IMR-90 (cell line): ENCODE measurements around the gene CCDC32. TPM values are rescaled to one million over a fixed set of nuclear protein-coding genes. Genes with fewer than 3 reads are reported as not detected.

Experiments used
- ATAC-seq: fragments of 200-7000 bp; cut with Tn5 transposase; 2 replicates; pipeline ENCODE4 v1.9.1; 2020; ENCODE audit warnings: low read depth, mild to moderate bottlenecking, moderate library complexity
- BruUV-seq: library from RNA; stranded (reverse); fragments of 400-500 nt; replicated peaks from 2 replicates; lab custom pipeline; 2021; lab: Mats Ljungman, UMichigan
- CTCF ChIA-PET: fragments of 300-600 bp; formaldehyde crosslinking; extraction: SDS; loops from one replicate; lab custom pipeline; 2021; ENCODE audit warnings: antibody characterized with exemption; lab: Yijun Ruan, JAX
- POLR2A ChIA-PET: fragments of 300-600 bp; sonication (Branson Sonifier 250); formaldehyde crosslinking; loops from one replicate; lab custom pipeline; 2022; ENCODE audit warnings: antibody characterized with exemption; ENCODE audit not compliant: unreplicated experiment; lab: Charles Lee
- DNase-seq: peaks from one replicate; pipeline ENCODE4 v3.0.0; 2013
- H2AFZ ChIP-seq: replicated peaks from 2 replicates; pipeline ENCODE3; 2013; ENCODE audit warnings: low read length, mild to moderate bottlenecking; ENCODE audit not compliant: poor library complexity
- H2AK5ac ChIP-seq: 2 replicates; pipeline ENCODE4 v1.6.1; 2013; ENCODE audit warnings: low read depth, low read length, inconsistent platforms
- H2AK9ac ChIP-seq: replicated peaks from 2 replicates; pipeline ENCODE3; 2013; ENCODE audit warnings: mild to moderate bottlenecking, low read depth, low read length, moderate library complexity; ENCODE audit not compliant: poor library complexity
- H2BK120ac ChIP-seq: 2 replicates; pipeline ENCODE4 v1.6.1; 2013; ENCODE audit warnings: low read depth, low read length, inconsistent platforms
- H2BK15ac ChIP-seq: 3 replicates; pipeline ENCODE4 v1.6.1; 2013; ENCODE audit warnings: low read depth, low read length, inconsistent platforms
- H2BK20ac ChIP-seq: 2 replicates; pipeline ENCODE4 v1.6.1; 2013; ENCODE audit warnings: low read depth, mild to moderate bottlenecking, inconsistent platforms, low read length, moderate library complexity
- H2BK5ac ChIP-seq: 2 replicates; pipeline ENCODE4 v1.6.1; 2013; ENCODE audit warnings: mild to moderate bottlenecking, low read depth, low read length, inconsistent platforms; ENCODE audit not compliant: poor library complexity, severe bottlenecking
- H3K14ac ChIP-seq: replicated peaks from 2 replicates; pipeline ENCODE4 v1.6.1; 2013; ENCODE audit warnings: low read depth, low read length, inconsistent platforms
- H3K18ac ChIP-seq: 2 replicates; pipeline ENCODE4 v1.6.1; 2013; ENCODE audit warnings: low read depth, low read length, control low read depth
- H3K23ac ChIP-seq: 2 replicates; pipeline ENCODE4 v1.6.1; 2013; ENCODE audit warnings: low read depth, low read length, inconsistent platforms
- H3K27ac ChIP-seq: 2 replicates; pipeline ENCODE4 v1.5.1; 2013; ENCODE audit warnings: mild to moderate bottlenecking, control low read depth, low read length; ENCODE audit not compliant: insufficient read depth
- H3K27me3 ChIP-seq: 2 replicates; pipeline ENCODE4 v1.6.1; 2013; ENCODE audit warnings: low read length; ENCODE audit not compliant: control insufficient read depth, insufficient read depth
- H3K36me3 ChIP-seq: 2 replicates; pipeline ENCODE4 v1.6.1; 2013; ENCODE audit warnings: low read length, mixed read lengths; ENCODE audit not compliant: control insufficient read depth, insufficient read depth
- H3K4ac ChIP-seq: 2 replicates; pipeline ENCODE4 v1.6.1; 2013; ENCODE audit warnings: low read depth, low read length, inconsistent platforms
- H3K4me1 ChIP-seq: 2 replicates; pipeline ENCODE4 v1.6.1; 2013; ENCODE audit warnings: low read length, mixed read lengths; ENCODE audit not compliant: control insufficient read depth, insufficient read depth
- H3K4me2 ChIP-seq: 2 replicates; pipeline ENCODE4 v1.6.1; 2013; ENCODE audit warnings: low read depth, mild to moderate bottlenecking, control low read depth, low read length, moderate library complexity
- H3K4me3 ChIP-seq: 2 replicates; pipeline ENCODE4 v1.5.1; 2013; ENCODE audit warnings: low read depth, mild to moderate bottlenecking, control low read depth, low read length, moderate library complexity; ENCODE audit not compliant: insufficient read depth
- H3K56ac ChIP-seq: 2 replicates; pipeline ENCODE4 v1.6.1; 2013; ENCODE audit warnings: low read length, inconsistent platforms; ENCODE audit not compliant: insufficient read depth; ENCODE audit errors: extremely low read depth
- H3K79me1 ChIP-seq, 2 experiments: 2 replicates each; pipeline ENCODE4 v1.6.1; 2013; ENCODE audit warnings: low read length in 2 of 2, inconsistent platforms in 1 of 2, low read depth in 1 of 2
- H3K9ac ChIP-seq: 2 replicates; pipeline ENCODE4 v1.6.1; 2013; ENCODE audit warnings: low read depth, low read length, control low read depth
- H3K9me1 ChIP-seq: 2 replicates; pipeline ENCODE4 v1.6.1; 2013; ENCODE audit warnings: low read length, inconsistent platforms; ENCODE audit not compliant: insufficient read depth
- H3K9me3 ChIP-seq: 2 replicates; pipeline ENCODE4 v1.6.1; 2013; ENCODE audit warnings: low read length; ENCODE audit not compliant: control insufficient read depth, insufficient read depth
- H4K20me1 ChIP-seq: 2 replicates; pipeline ENCODE4 v1.6.1; 2013; ENCODE audit warnings: low read length, inconsistent platforms; ENCODE audit not compliant: insufficient read depth
- H4K5ac ChIP-seq: 2 replicates; pipeline ENCODE4 v1.6.1; 2013; ENCODE audit warnings: mild to moderate bottlenecking, low read depth, low read length, control low read depth
- H4K8ac ChIP-seq, 2 experiments: 2 replicates each; pipeline ENCODE4 v1.6.1; 2013; ENCODE audit warnings: low read depth in 2 of 2, low read length in 2 of 2, control low read depth in 1 of 2, inconsistent platforms in 1 of 2
- H4K91ac ChIP-seq: 2 replicates; pipeline ENCODE4 v1.6.1; 2013; ENCODE audit warnings: low read depth, low read length, inconsistent platforms; ENCODE audit not compliant: insufficient read depth
- CHD1 ChIP-seq: IDR thresholded peaks from 2 replicates; pipeline ENCODE4 v1.6.1; 2012; ENCODE audit warnings: low read depth, low read length, improper control_type of control experiment
- ELK1 ChIP-seq: fragments of 150-350 bp; IDR thresholded peaks from 2 replicates; pipeline ENCODE4 v1.6.1; 2016; ENCODE audit warnings: low read depth, mild to moderate bottlenecking, low read length, moderate library complexity, borderline replicate concordance
- NFE2L2 ChIP-seq: fragments of 150-350 bp; IDR thresholded peaks from 2 replicates; pipeline ENCODE4 v1.6.1; 2016; ENCODE audit warnings: low read depth, mild to moderate bottlenecking, low read length
- RAD21 ChIP-seq: IDR thresholded peaks from 2 replicates; pipeline ENCODE4 v1.6.1; 2012; ENCODE audit warnings: low read length, improper control_type of control experiment
- RFX5 ChIP-seq: IDR thresholded peaks from 2 replicates; pipeline ENCODE4 v1.8.0; 2012; ENCODE audit warnings: low read depth, mild to moderate bottlenecking, low read length, moderate library complexity
- SMC3 ChIP-seq: fragments of 150-350 bp; IDR thresholded peaks from 2 replicates; pipeline ENCODE4 v1.6.1; 2016; ENCODE audit warnings: low read depth, mild to moderate bottlenecking, antibody characterized with exemption, low read length, moderate library complexity
- WGBS, 2 experiments: methylation state at CpG; one replicate each; pipeline versions ENCODE4 v1.1.5 to v1.1.7; 2013; ENCODE audit warnings: missing lambda C conversion rate in 2 of 2; ENCODE audit not compliant: insufficient read length in 1 of 2; ENCODE audit errors: extremely low coverage in 2 of 2; 5-methylcytosine and 5-hydroxymethylcytosine counted together
- dilution Hi-C: fragments of 300-500 bp; cut with HindIII; formaldehyde crosslinking; loops from one replicate; pipeline ENCODE4 v1.14.3; 2018; ENCODE audit warnings: low sequenced_read_pairs; ENCODE audit not compliant: unreplicated experiment
- in situ Hi-C: fragments of 300-500 bp; cut with MboI; formaldehyde crosslinking; loops from 3 replicates; pipeline ENCODE4 v1.14.3; 2019; ENCODE audit warnings: low sequenced_read_pairs, inconsistent platforms, mixed read lengths
- intact Hi-C: fragments of 100-400 bp; cut with micrococcal nuclease; formaldehyde crosslinking; loops from 2 replicates; pipeline ENCODE4 v1.10.0; 2022
- polyA plus RNA-seq, 3 experiments: library from polyadenylated mRNA; depleted of rRNA; stranded (reverse); fragments of >200 nt; gene quantifications; 2 replicates each; pipeline ENCODE4 v1.2.3, GENCODE V29; 2012; ENCODE audit warnings: low replicate concordance in 1 of 3
- total RNA-seq: library from RNA; depleted of rRNA; stranded (reverse); fragments of >200 nt; gene quantifications from 2 replicates; pipeline ENCODE4 v1.2.3, GENCODE V29; 2012

CCDC32 gene
- total and polyA plus RNA-seq, 2 of the 4 experiments (the other 2 are of a cell fraction): 14.8 to 15.1 TPM

DNA sequence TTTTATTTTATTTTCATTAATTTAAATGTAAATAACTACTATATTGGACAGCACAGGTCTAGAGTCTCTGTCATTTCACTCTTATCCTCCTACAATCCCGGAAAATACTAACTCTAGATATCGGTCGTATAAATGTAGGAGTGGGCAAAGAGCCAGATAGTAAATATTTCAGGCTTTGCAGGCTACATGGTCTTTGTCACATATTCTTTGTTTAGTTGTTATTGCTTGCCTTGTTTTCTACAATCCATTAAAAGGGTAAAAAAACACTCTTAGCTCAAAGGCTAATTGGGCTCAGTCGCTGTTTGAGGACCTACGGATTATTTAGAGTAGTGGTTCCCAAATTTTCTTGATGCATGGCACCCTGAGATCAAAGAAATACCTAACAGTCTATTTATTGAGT, 30.9 kb upstream of the CCDC32 start:
- peaks cover 10 to 36% of the 10 kb centered on the region in 2 experiments; a peak in 3 of 4 replicates for H3K79me1 ChIP-seq
- intact Hi-C loops: loop anchor here (2.0 kb wide), 1 partner anchor 99 kb away; the partner anchor contains the start of gene RAD51
- ATAC-seq: no peak
- H3K23ac ChIP-seq: peak overlapping the region; percentile 78; the same call in 1 of the 2 replicates
- in situ Hi-C loops: no loop called here
- no peak overlapping the region for H4K5ac ChIP-seq
- H2BK5ac ChIP-seq: no peak overlapping the region
- no peak overlapping the region for H3K9ac ChIP-seq
- no peaks in the 10 kb centered on the region for H3K36me3 ChIP-seq
- H3K4me3 ChIP-seq: no peak overlapping the region
- H3K4me1 ChIP-seq: no peaks in the 10 kb centered on the region
- ChIA-PET POLR2A (interaction anchor here (0.7 kb wide), 1 partner anchor 31 kb away, joined by 3 read pairs; the partner anchor contains the start of gene CCDC32), CTCF (no interaction called here)
- no peaks in the 10 kb centered on the region for H3K9me3 ChIP-seq
- no peak overlapping the region for H2AFZ ChIP-seq
- H2BK120ac ChIP-seq: no peak overlapping the region
- H4K8ac ChIP-seq: peak overlapping the region in 1 of 2 experiments; percentile 60; a peak in 2 of 4 replicates
- H2BK15ac ChIP-seq: no peak overlapping the region
- no peak overlapping the region for H3K4ac ChIP-seq
- no peak overlapping the region for H3K27ac ChIP-seq
- H3K18ac ChIP-seq: no peak overlapping the region
- no peak overlapping the region for H4K91ac ChIP-seq
- DNase-seq: no peak
- H2BK20ac ChIP-seq: no peak overlapping the region
- no peaks in the 10 kb centered on the region for H3K27me3 ChIP-seq
- H4K20me1 ChIP-seq: no peaks in the 10 kb centered on the region
- TF ChIP-seq NFE2L2: no peak
- no peak for TF ChIP-seq SMC3
- TF ChIP-seq RFX5: no peak
- no peak for TF ChIP-seq ELK1
- TF ChIP-seq CHD1: no peak
- TF ChIP-seq RAD21: no peak
- no peak overlapping the region for H2AK5ac ChIP-seq
- no peaks in the 10 kb centered on the region for H3K9me1 ChIP-seq
- H3K14ac ChIP-seq: 0 out of 2 replicates have a peak overlapping the region, but pooled peaks have one; percentile 45
- dilution Hi-C loops: no loop called here
- no CpG with 5 or more reads among the region's 5 CpGs for WGBS, 2 experiments
- peak overlapping the region; percentile 53; the same call in 1 of the 2 replicates for H3K4me2 ChIP-seq
- BruUV-seq: no TSS peak
- H2AK9ac ChIP-seq: no peak overlapping the region
- H3K56ac ChIP-seq: no peak overlapping the region
